GM23338 (cell line): ENCODE data around the gene PACS2. TPM values are rescaled to one million over a fixed set of nuclear protein-coding genes. Genes with fewer than 3 reads are reported as not detected.

ENCODE experiments used
- CTCF ChIP-seq, 2 experiments: fragments of 200-600 bp in 1 of 2; sonication (generic) in 1 of 2; conservative IDR thresholded peaks; 2 replicates each; pipeline versions ENCODE4 v1.5.1 to v1.6.1; 2016 to 2017; ENCODE audit warnings: antibody characterized with exemption in 2 of 2, low read depth in 2 of 2, mild to moderate bottlenecking in 2 of 2, moderate library complexity in 1 of 2
- ETS1 ChIP-seq: IDR thresholded peaks from 2 replicates; pipeline ENCODE4 v1.6.1; 2016; ENCODE audit warnings: antibody characterized with exemption
- EZH2 ChIP-seq: fragments of 200-600 bp; sonication (generic); IDR thresholded peaks from one replicate; pipeline ENCODE4 v1.8.0; 2017; ENCODE audit warnings: antibody characterized with exemption, mild to moderate bottlenecking, low read depth; ENCODE audit not compliant: unreplicated experiment
- EZH2phosphoT487 ChIP-seq: fragments of 200-600 bp; sonication (generic); IDR thresholded peaks from one replicate; pipeline ENCODE4 v1.8.1; 2018; ENCODE audit warnings: antibody characterized with exemption; ENCODE audit not compliant: unreplicated experiment
- JUNB ChIP-seq: IDR thresholded peaks from one replicate; pipeline ENCODE4 v1.6.1; 2016; ENCODE audit warnings: antibody characterized with exemption; ENCODE audit not compliant: unreplicated experiment
- NANOG ChIP-seq: IDR thresholded peaks from 2 replicates; pipeline ENCODE4 v1.6.1; 2016; ENCODE audit warnings: antibody characterized with exemption, borderline replicate concordance
- POLR2AphosphoS5 ChIP-seq: IDR thresholded peaks from 2 replicates; pipeline ENCODE4 v1.6.1; 2016; ENCODE audit warnings: antibody characterized with exemption, low read depth
- STAT1 ChIP-seq: IDR thresholded peaks from one replicate; pipeline ENCODE4 v1.6.1; 2016; ENCODE audit warnings: antibody characterized with exemption; ENCODE audit not compliant: unreplicated experiment
- ZNF114 ChIP-seq: fragments of 250-450 bp; sonication (Bioruptor Pico); IDR thresholded peaks from 2 replicates; pipeline ENCODE4 v1.5.0; 2020; ENCODE audit warnings: mild to moderate bottlenecking, moderate library complexity
- ZNF462 ChIP-seq: fragments of 250-450 bp; sonication (Bioruptor Pico); IDR thresholded peaks from 2 replicates; pipeline ENCODE4 v1.5.0; 2020; ENCODE audit warnings: mild to moderate bottlenecking, moderate library complexity
- polyA plus RNA-seq: library from polyadenylated mRNA; unstranded; fragments of >200 nt; fragmentation: Nextera tagmentation; extraction: Ambion mirVana; gene quantifications from 2 replicates; pipeline ENCODE4 v1.2.1, GENCODE V29; 2016
- total RNA-seq: library from RNA; depleted of rRNA; stranded (reverse); fragments of >200 nt; shearing (Covaris generic); gene quantifications from 2 replicates; pipeline ENCODE4 v1.2.3, GENCODE V29; 2014

Gene PACS2
- total and polyA plus RNA-seq, 2 experiments from 2014 or later: 22.5 to 79.0 TPM

GRCh38 chr14:105325303-105325702 lies 10.8 kb downstream of the PACS2 start (continued):
- TF ChIP-seq ZNF462 (CRISPR knock-in tag): no peak
- TF ChIP-seq NANOG: no peak
- TF ChIP-seq EZH2phosphoT487: no peak
- TF ChIP-seq EZH2: no peak
- TF ChIP-seq POLR2AphosphoS5: no peak
- no peak for TF ChIP-seq JUNB
- no peak for TF ChIP-seq ETS1
- no peak for TF ChIP-seq ZNF114 (CRISPR knock-in tag)
- TF ChIP-seq CTCF (conservative IDR thresholded peaks at IDR 0.05; ENCODE audit: low read depth in 2 of 2): no peak
- TF ChIP-seq STAT1: no peak
